Osteoblast (primary cell): ENCODE measurements around the gene MTA3. TPM values are rescaled to one million over a fixed set of nuclear protein-coding genes. Genes with fewer than 3 reads are reported as not detected.

Experiments
- DNase-seq: peaks from one replicate; pipeline ENCODE4 v3.0.0; 2011; ENCODE audit warnings: low spot score, mixed read lengths; ENCODE audit not compliant: insufficient read length; ENCODE audit errors: missing footprints
- H2AFZ ChIP-seq: 2 replicates; pipeline ENCODE4 v1.6.0; 2011; ENCODE audit warnings: mild to moderate bottlenecking, low read length
- H3K27ac ChIP-seq: 2 replicates; pipeline ENCODE4 v1.5.1; 2011; ENCODE audit warnings: mild to moderate bottlenecking, low read depth, low read length, moderate library complexity
- H3K27me3 ChIP-seq: 2 replicates; pipeline ENCODE4 v1.6.0; 2012; ENCODE audit warnings: mild to moderate bottlenecking, control low read depth, inconsistent platforms, low read length, moderate library complexity; ENCODE audit not compliant: insufficient read depth
- H3K36me3 ChIP-seq: 2 replicates; pipeline ENCODE4 v1.5.1; 2011; ENCODE audit warnings: mild to moderate bottlenecking, low read length, control low read depth, moderate library complexity; ENCODE audit not compliant: insufficient read depth
- H3K4me1 ChIP-seq: 2 replicates; pipeline ENCODE4 v1.5.1; 2011; ENCODE audit warnings: mild to moderate bottlenecking, low read length, control low read depth, moderate library complexity; ENCODE audit not compliant: insufficient read depth
- H3K4me2 ChIP-seq: 2 replicates; pipeline ENCODE4 v1.6.0; 2011; ENCODE audit warnings: mild to moderate bottlenecking, low read length; ENCODE audit not compliant: insufficient read depth
- H3K4me3 ChIP-seq: fragments of 200-600 bp; sonication (generic); 3 replicates; pipeline ENCODE4 v1.5.1; 2012; ENCODE audit warnings: mild to moderate bottlenecking, low read length, inconsistent platforms; ENCODE audit not compliant: insufficient read depth
- H3K79me2 ChIP-seq: 2 replicates; pipeline ENCODE4 v1.6.0; 2012; ENCODE audit warnings: mild to moderate bottlenecking, low read length, control low read depth, inconsistent platforms; ENCODE audit not compliant: insufficient read depth
- H3K9me3 ChIP-seq: 2 replicates; pipeline ENCODE4 v1.5.1; 2011; ENCODE audit warnings: low read depth, low read length, control low read depth
- H4K20me1 ChIP-seq: 2 replicates; pipeline ENCODE4 v1.6.0; 2012; ENCODE audit warnings: mild to moderate bottlenecking, low read length, control low read depth; ENCODE audit not compliant: insufficient read depth
- total RNA-seq: library from RNA; depleted of rRNA; stranded (reverse); fragments of >200 nt; gene quantifications from 2 replicates; pipeline ENCODE4 v1.2.3, GENCODE V29; 2012
- TF ChIP-seq, protein P1 (sequence below): IDR thresholded peaks from 2 replicates; pipeline ENCODE4 v1.5.1; 2011; ENCODE audit warnings: mild to moderate bottlenecking, low read depth, low read length, moderate library complexity; ENCODE audit errors: extremely low read depth

Gene MTA3
- total RNA-seq, 1 donor = 29.3 TPM

DNA sequence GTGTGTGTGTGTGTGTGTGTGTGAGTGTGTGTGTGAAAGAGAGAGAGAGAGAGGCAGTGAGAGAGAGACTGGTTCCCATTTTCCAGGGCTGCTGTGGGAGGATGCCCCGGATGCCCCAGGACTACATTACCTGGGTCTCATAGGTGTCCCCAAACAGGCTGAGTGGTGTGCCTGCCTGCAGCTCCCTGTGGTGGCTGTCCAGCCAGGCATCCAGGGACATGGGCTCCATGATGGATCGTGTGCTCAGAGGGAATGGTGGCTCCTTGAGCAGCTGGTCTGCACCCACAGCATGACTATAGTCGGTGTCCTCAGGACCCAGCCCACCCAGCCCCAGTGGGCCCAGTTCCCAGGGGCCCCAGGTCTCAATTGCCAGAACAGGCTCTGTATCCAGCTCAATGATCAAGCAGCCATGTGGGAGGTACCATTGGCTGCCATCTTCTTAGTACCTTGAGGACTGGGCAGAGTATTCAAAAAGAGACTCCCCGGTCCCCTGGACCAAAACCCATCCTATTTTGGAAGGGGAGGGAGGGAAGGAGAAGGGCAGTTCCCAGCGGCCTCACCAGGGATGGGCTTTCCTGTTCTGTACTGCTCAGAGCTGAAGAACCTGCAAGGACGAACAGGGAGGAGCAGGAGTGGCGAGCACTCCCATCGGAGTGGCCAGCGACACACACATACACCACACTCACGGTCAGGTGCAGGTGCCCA, 201.3 kb downstream of the MTA3 start:
- DNase-seq = peak; percentile 47
- Histone ChIP-seq H3K27me3 (no peaks in the 10 kb centered on the region), H3K4me1 (no peaks in the 10 kb centered on the region), H3K27ac (no peak overlapping the region), H3K4me3 (no peak overlapping the region), H2AFZ (no peak overlapping the region), H3K4me2 (no peak overlapping the region), H3K36me3 (no peaks in the 10 kb centered on the region), H3K79me2 (no peaks in the 10 kb centered on the region), H3K9me3 (no peaks in the 10 kb centered on the region), H4K20me1 (no peaks in the 10 kb centered on the region)
- TF ChIP-seq, protein P1, sequence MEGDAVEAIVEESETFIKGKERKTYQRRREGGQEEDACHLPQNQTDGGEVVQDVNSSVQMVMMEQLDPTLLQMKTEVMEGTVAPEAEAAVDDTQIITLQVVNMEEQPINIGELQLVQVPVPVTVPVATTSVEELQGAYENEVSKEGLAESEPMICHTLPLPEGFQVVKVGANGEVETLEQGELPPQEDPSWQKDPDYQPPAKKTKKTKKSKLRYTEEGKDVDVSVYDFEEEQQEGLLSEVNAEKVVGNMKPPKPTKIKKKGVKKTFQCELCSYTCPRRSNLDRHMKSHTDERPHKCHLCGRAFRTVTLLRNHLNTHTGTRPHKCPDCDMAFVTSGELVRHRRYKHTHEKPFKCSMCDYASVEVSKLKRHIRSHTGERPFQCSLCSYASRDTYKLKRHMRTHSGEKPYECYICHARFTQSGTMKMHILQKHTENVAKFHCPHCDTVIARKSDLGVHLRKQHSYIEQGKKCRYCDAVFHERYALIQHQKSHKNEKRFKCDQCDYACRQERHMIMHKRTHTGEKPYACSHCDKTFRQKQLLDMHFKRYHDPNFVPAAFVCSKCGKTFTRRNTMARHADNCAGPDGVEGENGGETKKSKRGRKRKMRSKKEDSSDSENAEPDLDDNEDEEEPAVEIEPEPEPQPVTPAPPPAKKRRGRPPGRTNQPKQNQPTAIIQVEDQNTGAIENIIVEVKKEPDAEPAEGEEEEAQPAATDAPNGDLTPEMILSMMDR = no peak

- DNase-seq = peak; percentile 94
- H3K4me2 ChIP-seq = no peak overlapping the region
Measured at GRCh38 chr2:42770288-42771131, 202.1 kb downstream of the MTA3 start.

DNA sequence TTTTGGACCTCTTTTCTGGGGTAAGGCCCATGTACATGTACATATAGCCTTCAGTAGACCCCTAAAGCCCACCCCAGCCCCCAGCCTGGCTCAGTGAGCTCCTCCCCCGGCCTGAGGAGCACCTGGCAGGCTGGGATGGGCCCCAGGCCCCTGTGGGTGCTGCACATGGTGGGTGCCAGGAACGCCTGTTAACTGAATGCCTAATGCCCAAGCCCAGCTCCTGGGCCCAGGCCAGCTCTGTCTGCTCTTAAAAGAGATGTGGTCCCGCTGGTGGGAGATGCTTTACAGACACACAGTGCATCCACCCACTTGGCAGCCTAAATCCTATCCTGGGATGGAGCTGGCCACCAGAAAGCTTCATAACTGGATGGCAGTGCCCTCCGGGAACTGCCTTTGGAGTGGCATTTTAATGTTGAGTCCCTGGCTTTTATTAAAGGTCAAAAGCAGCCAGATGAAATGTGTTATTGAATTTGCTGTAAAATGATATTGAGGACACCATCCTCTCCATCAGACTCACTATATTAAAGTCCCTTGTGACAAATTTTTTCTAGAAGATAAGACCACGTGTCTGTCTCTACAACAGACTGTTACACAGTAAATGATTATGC, 203.2 kb downstream of the MTA3 start:
- Histone ChIP-seq H4K20me1 (no peaks in the 10 kb centered on the region), H2AFZ (no peak overlapping the region), H3K4me2 (no peak overlapping the region), H3K27me3 (no peaks in the 10 kb centered on the region), H3K27ac (no peak overlapping the region), H3K9me3 (no peaks in the 10 kb centered on the region), H3K4me1 (no peaks in the 10 kb centered on the region), H3K4me3 (no peak overlapping the region), H3K36me3 (no peaks in the 10 kb centered on the region), H3K79me2 (no peaks in the 10 kb centered on the region)
- TF ChIP-seq, protein P1 = no peak
- DNase-seq = peak; percentile 26

More at GRCh38 chr2:42770288-42771131, 202.1 kb downstream of the MTA3 start:
- no peaks in the 10 kb centered on the region for H4K20me1 ChIP-seq
- H3K36me3 ChIP-seq = no peaks in the 10 kb centered on the region
- no peaks in the 10 kb centered on the region for H3K9me3 ChIP-seq
- TF ChIP-seq, protein P1 = peak; percentile 56
- no peak overlapping the region for H3K27ac ChIP-seq
- H3K4me1 ChIP-seq = no peaks in the 10 kb centered on the region
- no peak overlapping the region for H2AFZ ChIP-seq
- H3K79me2 ChIP-seq = no peaks in the 10 kb centered on the region
- no peaks in the 10 kb centered on the region for H3K27me3 ChIP-seq
- no peak overlapping the region for H3K4me3 ChIP-seq

DNA sequence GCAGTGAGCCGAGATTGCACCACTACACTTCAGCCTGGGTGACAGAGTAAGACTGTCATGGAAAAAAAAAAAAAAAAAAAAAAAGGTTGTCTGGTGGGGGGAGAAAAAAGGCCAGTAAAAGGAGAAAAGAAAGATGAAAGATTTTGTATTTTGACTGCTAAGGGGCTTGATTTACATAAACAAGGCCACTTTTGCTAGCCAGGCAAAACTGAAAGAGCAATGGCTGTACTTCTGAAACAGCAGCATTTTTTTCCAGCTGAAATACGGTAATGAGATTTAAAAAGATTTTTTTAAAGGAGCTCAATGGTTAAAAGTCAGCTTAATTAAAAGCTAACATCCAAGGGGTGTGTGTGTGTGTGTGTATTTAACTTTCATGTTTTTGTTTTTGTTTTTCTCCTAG, 206.8 kb downstream of the MTA3 start:
- H2AFZ ChIP-seq = no peak overlapping the region
- H3K4me3 ChIP-seq = no peak overlapping the region
- no peak for DNase-seq
- no peaks in the 10 kb centered on the region for H4K20me1 ChIP-seq
- no peaks in the 10 kb centered on the region for H3K9me3 ChIP-seq
- H3K36me3 ChIP-seq = no peaks in the 10 kb centered on the region
- H3K4me1 ChIP-seq = no peaks in the 10 kb centered on the region
- H3K4me2 ChIP-seq = no peak overlapping the region
- no peaks in the 10 kb centered on the region for H3K79me2 ChIP-seq
- TF ChIP-seq, protein P1 = no peak
- H3K27ac ChIP-seq = no peak overlapping the region
- no peaks in the 10 kb centered on the region for H3K27me3 ChIP-seq
